Measurements from ENCODE around the gene KDM6A.

The KDM6A gene

DNA sequence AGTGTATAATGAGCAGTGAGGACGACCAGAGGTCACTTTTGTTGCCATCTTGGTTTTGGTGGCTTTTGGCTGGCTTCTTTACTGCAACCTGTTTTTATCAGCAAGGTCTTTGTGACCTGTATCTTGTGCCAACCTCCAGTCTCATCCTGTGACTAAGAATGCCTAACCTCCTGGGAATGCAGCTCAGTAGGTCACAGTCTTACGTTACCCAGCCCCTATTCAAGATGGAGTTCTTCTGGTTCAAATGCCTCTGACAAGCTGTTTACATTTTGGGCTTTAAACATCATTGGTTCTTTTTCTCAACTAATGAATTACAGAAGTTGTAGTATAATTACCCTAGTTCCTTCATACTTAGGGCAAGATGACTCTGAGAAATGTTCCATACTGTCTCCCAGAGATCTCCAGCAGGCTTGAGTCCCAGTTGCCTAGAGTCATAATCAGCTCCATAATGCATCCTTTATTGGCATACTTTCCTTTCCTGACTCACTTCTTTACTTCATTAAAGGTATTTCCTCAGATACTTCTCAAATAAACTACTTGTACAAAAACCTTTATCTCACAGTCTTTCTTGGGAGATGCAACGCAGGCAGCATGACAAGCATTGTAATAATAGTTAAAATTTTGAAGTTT lies 136.5 kb downstream of the KDM6A start:
- no peak for TF ChIP-seq CTCF (conservative IDR thresholded peaks at IDR 0.05; ENCODE audit: low read depth, low read length)
- no peak for DNase-seq (ENCODE audit: low read depth)
- H3K4me3 ChIP-seq (ENCODE audit: low read length): no peak overlapping the region

GRCh38 chrX:45011131-45011530 lies 138.1 kb downstream of the KDM6A start:
- TF ChIP-seq CTCF (conservative IDR thresholded peaks at IDR 0.05; ENCODE audit: low read depth, low read length): no peak
- no peak for DNase-seq (ENCODE audit: low read depth)
- H3K4me3 ChIP-seq (ENCODE audit: low read length): no peak overlapping the region

DNA sequence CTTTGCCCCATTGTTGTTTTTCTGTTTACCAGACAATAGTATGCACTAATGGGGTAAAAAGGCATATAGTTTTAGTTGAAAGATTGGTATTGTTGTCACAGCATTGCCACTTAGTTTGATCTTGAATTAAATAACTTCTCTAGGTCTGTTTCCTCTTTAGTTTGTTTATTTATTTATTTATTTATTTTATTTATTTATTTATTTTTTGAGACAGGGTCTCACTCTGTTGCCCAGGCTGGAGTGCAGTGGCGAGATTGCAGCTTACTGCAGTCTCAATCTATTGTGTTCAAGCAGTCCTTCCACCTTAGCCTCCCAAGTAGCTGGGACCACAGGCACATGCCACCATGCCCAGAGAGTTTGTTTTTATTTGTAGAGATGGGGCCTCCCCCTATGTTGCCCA lies 138.6 kb downstream of the KDM6A start:
- no peak for TF ChIP-seq CTCF (conservative IDR thresholded peaks at IDR 0.05; ENCODE audit: low read depth, low read length)
- DNase-seq (ENCODE audit: low read depth): no peak
- H3K4me3 ChIP-seq (ENCODE audit: low read length): no peak overlapping the region

DNA sequence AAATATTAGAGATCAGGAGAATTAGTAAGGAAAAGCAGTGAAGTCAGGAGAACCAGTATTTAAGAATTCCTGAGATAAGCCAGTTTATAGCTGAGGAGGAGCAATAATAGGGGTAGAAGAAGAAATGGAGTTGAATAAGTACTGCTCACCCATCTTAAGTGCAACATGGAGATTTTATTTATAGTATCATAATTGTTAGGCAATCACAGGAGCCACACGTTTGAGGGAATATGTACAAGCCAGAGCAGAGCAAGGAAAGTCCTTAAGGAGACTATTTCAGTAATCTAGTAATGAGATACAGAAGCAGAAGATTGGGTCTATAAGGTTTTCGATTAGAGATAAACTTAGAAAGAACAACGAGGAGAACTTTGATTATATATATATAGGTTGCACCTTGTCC lies 145.0 kb downstream of the KDM6A start:
- TF ChIP-seq CTCF (conservative IDR thresholded peaks at IDR 0.05; ENCODE audit: low read depth, low read length): no peak
- DNase-seq (ENCODE audit: low read depth): no peak
- H3K4me3 ChIP-seq (ENCODE audit: low read length): no peak overlapping the region

DNA sequence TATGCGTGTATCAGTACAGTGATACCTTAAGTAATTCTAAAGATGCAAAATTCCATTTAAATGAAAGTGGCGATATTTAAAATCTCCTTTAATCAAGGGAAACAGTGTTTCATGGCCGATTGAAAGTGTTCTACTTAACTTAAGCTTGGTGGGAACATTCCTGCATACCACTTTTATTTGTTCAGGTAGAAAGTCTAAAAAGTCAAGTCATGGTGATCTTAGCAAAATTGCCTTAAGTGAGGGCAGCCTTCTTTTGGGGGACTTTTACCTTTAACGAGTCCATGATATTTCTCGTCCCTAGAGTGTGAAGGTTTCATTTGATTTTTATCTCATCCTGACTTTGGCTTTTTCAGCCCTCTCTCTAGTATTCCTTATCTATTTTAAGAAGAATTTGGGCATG lies 149.2 kb downstream of the KDM6A start:
- DNase-seq (ENCODE audit: low read depth): no peak
- TF ChIP-seq CTCF (conservative IDR thresholded peaks at IDR 0.05; ENCODE audit: low read depth, low read length): no peak
- H3K4me3 ChIP-seq (ENCODE audit: low read length): no peak overlapping the region

- no peak for TF ChIP-seq CTCF (conservative IDR thresholded peaks at IDR 0.05; ENCODE audit: low read depth, low read length)
- no peak for DNase-seq (ENCODE audit: low read depth)
- H3K4me3 ChIP-seq (ENCODE audit: low read length): no peak overlapping the region
These were observed 151.5 kb downstream of the KDM6A start for GRCh38 chrX:45024501-45024900.

GRCh38 chrX:45026036-45026435 lies 153.0 kb downstream of the KDM6A start:
- no peak for DNase-seq (ENCODE audit: low read depth)
- TF ChIP-seq CTCF (conservative IDR thresholded peaks at IDR 0.05; ENCODE audit: low read depth, low read length): no peak
- H3K4me3 ChIP-seq (ENCODE audit: low read length): no peak overlapping the region
